HG02884 (cell line): ENCODE results near the gene WDR76.

ENCODE experiments used
- ATAC-seq: cut with Tn5 transposase; IDR thresholded peaks from one replicate; pipeline ENCODE4 v1.9.1; 2021; ENCODE audit warnings: mild to moderate bottlenecking, moderate library complexity; ENCODE audit not compliant: unreplicated experiment

Gene WDR76

GRCh38 chr15:43873651-43874050 lies 46.8 kb downstream of the WDR76 start:
- no peak for ATAC-seq

GRCh38 chr15:43876872-43877271 lies 50.1 kb downstream of the WDR76 start:
- no peak for ATAC-seq

- no peak for ATAC-seq
These were observed 50.6 kb downstream of the WDR76 start for GRCh38 chr15:43877371-43877770.

- no peak for ATAC-seq
These were observed 51.6 kb downstream of the WDR76 start for GRCh38 chr15:43878446-43878845.

- ATAC-seq: no peak
These were observed 52.9 kb downstream of the WDR76 start for GRCh38 chr15:43879386-43880355.

- ATAC-seq: no peak
These were observed 53.8 kb downstream of the WDR76 start for GRCh38 chr15:43880406-43881194.

- ATAC-seq: no peak
These were observed 54.4 kb downstream of the WDR76 start for GRCh38 chr15:43881245-43881644.

- ATAC-seq: no peak
These were observed 55.1 kb downstream of the WDR76 start for GRCh38 chr15:43881944-43882343.

GRCh38 chr15:43883571-43883970 lies 56.8 kb downstream of the WDR76 start:
- ATAC-seq: no peak

GRCh38 chr15:43886558-43886957 lies 59.8 kb downstream of the WDR76 start:
- no peak for ATAC-seq

GRCh38 chr15:43887901-43888300 lies 61.1 kb downstream of the WDR76 start:
- no peak for ATAC-seq

GRCh38 chr15:43889042-43889441 lies 62.2 kb downstream of the WDR76 start:
- ATAC-seq: no peak

GRCh38 chr15:43893956-43894355 lies 67.2 kb downstream of the WDR76 start:
- ATAC-seq: no peak

- no peak for ATAC-seq
These were observed 68.8 kb downstream of the WDR76 start for GRCh38 chr15:43895586-43895985.

GRCh38 chr15:43896543-43896942 lies 69.7 kb downstream of the WDR76 start:
- no peak for ATAC-seq

- no peak for ATAC-seq
These were observed 72.1 kb downstream of the WDR76 start for GRCh38 chr15:43898891-43899290.

GRCh38 chr15:43899928-43900327 lies 73.1 kb downstream of the WDR76 start:
- no peak for ATAC-seq

- ATAC-seq: no peak
These were observed 74.2 kb downstream of the WDR76 start for GRCh38 chr15:43900996-43901395.

- ATAC-seq: no peak
These were observed 74.7 kb downstream of the WDR76 start for GRCh38 chr15:43901495-43901894.

- ATAC-seq: no peak
These were observed 77.1 kb downstream of the WDR76 start for GRCh38 chr15:43903864-43904290.

GRCh38 chr15:43905755-43906154 lies 79.0 kb downstream of the WDR76 start:
- no peak for ATAC-seq
